ENCODE measurements around the gene PDCD4. TPM values are rescaled to one million over a fixed set of nuclear protein-coding genes. Genes with fewer than 3 reads are reported as not detected.
"Not testable (repeated sequence)": the region's sequence is repeated elsewhere in the genome, so short reads cannot be mapped to it uniquely, and the experiment has no call there.

The PDCD4 gene
- total RNA-seq, 1 donor from 2014 or later: 106 TPM

- TF ChIP-seq CTCF (IDR thresholded peaks at IDR 0.05): no peak
- no peak for DNase-seq (ENCODE audit: extremely low spot score, unreplicated experiment)
- no peak overlapping the region for H3K4me3 Mint-ChIP-seq (ENCODE audit: unreplicated experiment)
- no peaks in the 10 kb centered on the region for H3K27me3 Mint-ChIP-seq (ENCODE audit: unreplicated experiment)
- H3K36me3 Mint-ChIP-seq (ENCODE audit: unreplicated experiment): no peaks in the 10 kb centered on the region
- H3K27ac Mint-ChIP-seq (ENCODE audit: unreplicated experiment): peak overlapping the region; percentile 83
- H3K9me3 Mint-ChIP-seq (ENCODE audit: unreplicated experiment): no peaks in the 10 kb centered on the region
- H3K4me1 Mint-ChIP-seq (ENCODE audit: unreplicated experiment): peaks cover 45% of the 10 kb centered on the region
Measured at GRCh38 chr10:110865809-110866482, 5.8 kb upstream of the PDCD4 start.

GRCh38 chr10:110867011-110867806 lies 4.5 kb upstream of the PDCD4 start:
- not testable (repeated sequence) for H3K9me3 Mint-ChIP-seq (ENCODE audit: unreplicated experiment); H3K36me3 Mint-ChIP-seq (ENCODE audit: unreplicated experiment); H3K4me3 Mint-ChIP-seq (ENCODE audit: unreplicated experiment); DNase-seq (ENCODE audit: extremely low spot score, unreplicated experiment); H3K27me3 Mint-ChIP-seq (ENCODE audit: unreplicated experiment)
- H3K27ac Mint-ChIP-seq (ENCODE audit: unreplicated experiment): peak overlapping the region; percentile 42
- H3K4me1 Mint-ChIP-seq (ENCODE audit: unreplicated experiment): peaks cover 50% of the 10 kb centered on the region

GRCh38 chr10:110867807-110868465 lies 3.8 kb upstream of the PDCD4 start:
- TF ChIP-seq CTCF (IDR thresholded peaks at IDR 0.05): no peak
- Mint-ChIP-seq H3K9me3 (ENCODE audit: unreplicated experiment) (no peaks in the 10 kb centered on the region), H3K36me3 (ENCODE audit: unreplicated experiment) (no peaks in the 10 kb centered on the region), H3K27me3 (ENCODE audit: unreplicated experiment) (no peaks in the 10 kb centered on the region), H3K4me3 (ENCODE audit: unreplicated experiment) (no peak overlapping the region), H3K27ac (ENCODE audit: unreplicated experiment) (peak overlapping the region; percentile 42), H3K4me1 (ENCODE audit: unreplicated experiment) (peaks cover 50% of the 10 kb centered on the region)
- DNase-seq (ENCODE audit: extremely low spot score, unreplicated experiment): no peak

GRCh38 chr10:110868981-110869380 lies 2.7 kb upstream of the PDCD4 start:
- Mint-ChIP-seq H3K4me3 (ENCODE audit: unreplicated experiment) (no peak overlapping the region), H3K4me1 (ENCODE audit: unreplicated experiment) (peaks cover 54% of the 10 kb centered on the region), H3K36me3 (ENCODE audit: unreplicated experiment) (no peaks in the 10 kb centered on the region), H3K27me3 (ENCODE audit: unreplicated experiment) (no peaks in the 10 kb centered on the region), H3K27ac (ENCODE audit: unreplicated experiment) (no peak overlapping the region), H3K9me3 (ENCODE audit: unreplicated experiment) (no peaks in the 10 kb centered on the region)
- TF ChIP-seq CTCF (IDR thresholded peaks at IDR 0.05): no peak
- DNase-seq (ENCODE audit: extremely low spot score, unreplicated experiment): no peak

GRCh38 chr10:110870823-110871297 lies 868 bp upstream of the PDCD4 start:
- Mint-ChIP-seq H3K36me3 (ENCODE audit: unreplicated experiment) (no peaks in the 10 kb centered on the region), H3K4me1 (ENCODE audit: unreplicated experiment) (peaks cover 46% of the 10 kb centered on the region), H3K9me3 (ENCODE audit: unreplicated experiment) (no peaks in the 10 kb centered on the region), H3K27ac (ENCODE audit: unreplicated experiment) (peak overlapping the region; percentile 92), H3K27me3 (ENCODE audit: unreplicated experiment) (no peaks in the 10 kb centered on the region), H3K4me3 (ENCODE audit: unreplicated experiment) (peak overlapping the region; percentile 87)
- DNase-seq (ENCODE audit: extremely low spot score, unreplicated experiment): no peak
- no peak for TF ChIP-seq CTCF (IDR thresholded peaks at IDR 0.05)
